OCI-LY3 (cell line): Measurements from ENCODE around the gene DOCK8.

ENCODE experiments used
- EZH2phosphoT487 ChIP-seq: fragments of 200-600 bp; shearing (Covaris generic); IDR thresholded peaks from 2 replicates; pipeline ENCODE4 v1.6.1; 2018; ENCODE audit warnings: antibody characterized with exemption, mixed run types, low read depth
- TF ChIP-seq, protein P1 (sequence below): fragments of 200-600, 300-600 bp; sonication (generic); IDR thresholded peaks from 2 replicates; pipeline ENCODE4 v1.5.1; 2014; ENCODE audit warnings: antibody characterized with exemption, low read length, low read depth

DNA sequence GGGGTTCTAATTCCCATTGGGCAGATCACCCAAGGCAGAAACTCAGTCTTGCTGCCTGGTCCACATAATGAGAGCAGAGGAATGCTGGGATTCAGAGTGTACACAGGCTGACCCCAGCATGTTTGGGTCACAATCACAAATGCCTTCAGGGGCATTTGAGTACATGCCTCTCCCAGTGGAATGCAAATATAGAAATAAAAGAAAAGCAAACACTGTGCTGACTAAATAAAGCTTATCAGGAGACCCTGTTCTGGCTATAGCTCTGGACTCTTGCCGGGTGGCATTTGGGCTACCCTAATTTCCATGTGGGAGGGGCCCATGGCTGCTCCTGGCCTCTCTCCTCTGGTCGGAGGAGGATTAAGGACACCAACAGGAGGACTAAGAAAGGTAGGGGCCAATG is 121.4 kb downstream of the DOCK8 start:
- TF ChIP-seq, protein P1, sequence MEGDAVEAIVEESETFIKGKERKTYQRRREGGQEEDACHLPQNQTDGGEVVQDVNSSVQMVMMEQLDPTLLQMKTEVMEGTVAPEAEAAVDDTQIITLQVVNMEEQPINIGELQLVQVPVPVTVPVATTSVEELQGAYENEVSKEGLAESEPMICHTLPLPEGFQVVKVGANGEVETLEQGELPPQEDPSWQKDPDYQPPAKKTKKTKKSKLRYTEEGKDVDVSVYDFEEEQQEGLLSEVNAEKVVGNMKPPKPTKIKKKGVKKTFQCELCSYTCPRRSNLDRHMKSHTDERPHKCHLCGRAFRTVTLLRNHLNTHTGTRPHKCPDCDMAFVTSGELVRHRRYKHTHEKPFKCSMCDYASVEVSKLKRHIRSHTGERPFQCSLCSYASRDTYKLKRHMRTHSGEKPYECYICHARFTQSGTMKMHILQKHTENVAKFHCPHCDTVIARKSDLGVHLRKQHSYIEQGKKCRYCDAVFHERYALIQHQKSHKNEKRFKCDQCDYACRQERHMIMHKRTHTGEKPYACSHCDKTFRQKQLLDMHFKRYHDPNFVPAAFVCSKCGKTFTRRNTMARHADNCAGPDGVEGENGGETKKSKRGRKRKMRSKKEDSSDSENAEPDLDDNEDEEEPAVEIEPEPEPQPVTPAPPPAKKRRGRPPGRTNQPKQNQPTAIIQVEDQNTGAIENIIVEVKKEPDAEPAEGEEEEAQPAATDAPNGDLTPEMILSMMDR, result no peak
- no peak for TF ChIP-seq EZH2phosphoT487
